Measurements from ENCODE around the gene MDFIC.

MDFIC gene

GRCh38 chr7:114931656-114932011 lies 9.7 kb downstream of the MDFIC start:
- no peak overlapping the region for H3K4me3 ChIP-seq (ENCODE audit: control insufficient read depth, low read depth, low read length)
- DNase-seq (ENCODE audit: low read depth), result no peak
- TF ChIP-seq CTCF (IDR thresholded peaks at IDR 0.05; ENCODE audit: control insufficient read depth, insufficient read depth, low read depth, low read length, missing control alignments), result no peak

DNA sequence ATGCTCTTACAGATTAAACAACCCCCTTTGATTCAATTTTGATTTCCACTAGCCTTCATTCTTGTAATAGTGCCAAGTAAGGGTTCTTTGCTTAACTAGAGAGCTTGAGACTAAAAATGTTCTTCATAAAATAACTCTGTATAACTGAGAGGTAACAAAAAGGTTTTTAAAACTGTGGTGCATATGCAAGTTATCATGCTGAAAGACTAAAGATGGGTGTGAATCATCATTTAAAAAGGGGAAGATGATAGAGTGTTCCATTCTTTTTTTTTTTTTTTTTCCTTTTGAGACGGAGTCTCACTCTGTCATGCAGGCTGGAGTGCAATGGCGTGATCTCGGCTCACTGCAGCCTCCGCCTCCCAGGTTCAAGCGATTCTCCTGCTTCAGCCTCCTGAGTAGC lies 11.1 kb downstream of the MDFIC start:
- no peak overlapping the region for H3K4me3 ChIP-seq (ENCODE audit: control insufficient read depth, low read depth, low read length)
- no peak for TF ChIP-seq CTCF (IDR thresholded peaks at IDR 0.05; ENCODE audit: control insufficient read depth, insufficient read depth, low read depth, low read length, missing control alignments)
- no peak for DNase-seq (ENCODE audit: low read depth)

DNA sequence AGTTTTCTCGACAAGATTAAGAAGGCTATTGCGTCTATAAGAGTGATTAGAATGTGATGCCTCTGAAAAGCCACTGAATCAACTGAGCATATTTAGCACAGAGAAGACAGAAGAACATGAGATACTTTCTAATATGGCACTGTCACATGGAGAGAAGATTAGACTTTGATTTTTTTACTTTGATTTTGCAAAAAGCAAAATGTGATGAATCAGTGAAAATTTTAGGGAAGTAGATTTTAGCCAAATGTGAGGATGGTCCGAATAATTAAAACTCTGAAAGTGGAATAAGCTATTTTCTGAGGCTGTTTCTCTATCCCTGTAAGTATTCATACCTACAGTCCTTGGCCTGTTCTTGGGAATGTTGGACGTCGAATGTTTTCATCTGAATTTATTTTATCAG lies 11.8 kb downstream of the MDFIC start:
- DNase-seq (ENCODE audit: low read depth), result no peak
- no peak overlapping the region for H3K4me3 ChIP-seq (ENCODE audit: control insufficient read depth, low read depth, low read length)
- no peak for TF ChIP-seq CTCF (IDR thresholded peaks at IDR 0.05; ENCODE audit: control insufficient read depth, insufficient read depth, low read depth, low read length, missing control alignments)

DNA sequence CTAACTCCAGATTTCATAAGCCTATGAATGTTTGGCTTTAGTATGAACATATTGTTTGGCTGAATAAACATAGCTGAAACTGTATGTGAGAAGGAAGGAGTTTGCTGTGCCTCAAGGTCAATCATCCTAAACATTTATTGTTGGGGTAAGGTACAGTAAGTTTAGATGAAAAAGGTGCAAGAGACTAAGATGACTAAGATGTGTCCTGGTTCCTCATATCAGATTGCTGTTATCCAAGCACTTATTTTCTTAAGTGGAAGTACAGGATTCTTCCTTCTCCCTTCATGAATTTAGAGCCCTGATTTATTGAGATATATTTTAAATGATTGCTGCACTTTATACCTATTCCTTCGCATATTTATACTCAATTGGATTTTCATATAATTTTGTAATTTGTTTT lies 12.2 kb downstream of the MDFIC start:
- no peak for DNase-seq (ENCODE audit: low read depth)
- no peak overlapping the region for H3K4me3 ChIP-seq (ENCODE audit: control insufficient read depth, low read depth, low read length)
- no peak for TF ChIP-seq CTCF (IDR thresholded peaks at IDR 0.05; ENCODE audit: control insufficient read depth, insufficient read depth, low read depth, low read length, missing control alignments)

- TF ChIP-seq CTCF (IDR thresholded peaks at IDR 0.05; ENCODE audit: control insufficient read depth, insufficient read depth, low read depth, low read length, missing control alignments), result no peak
- H3K4me3 ChIP-seq (ENCODE audit: control insufficient read depth, low read depth, low read length), result no peak overlapping the region
- DNase-seq (ENCODE audit: low read depth), result no peak
These were observed 12.8 kb downstream of the MDFIC start for GRCh38 chr7:114934713-114935112.

DNA sequence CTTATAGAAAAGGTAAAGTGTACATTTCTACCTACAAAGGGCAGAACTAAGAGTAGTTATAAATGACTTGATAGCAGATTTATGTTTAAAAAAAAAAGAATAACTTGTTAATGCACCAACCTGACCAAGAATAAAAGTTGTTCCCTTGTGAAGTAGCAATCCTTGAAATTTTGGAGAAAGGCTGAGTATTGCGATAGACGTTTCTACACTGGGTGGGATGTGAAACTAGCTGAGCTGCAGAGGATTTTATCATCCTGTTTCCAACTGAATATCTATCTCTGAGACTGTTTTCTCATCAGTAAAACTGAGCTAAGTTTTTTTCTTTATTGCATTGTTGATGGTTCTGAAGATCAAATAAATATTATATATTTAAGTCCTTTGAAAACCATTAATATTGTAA lies 14.6 kb downstream of the MDFIC start:
- TF ChIP-seq CTCF (IDR thresholded peaks at IDR 0.05; ENCODE audit: control insufficient read depth, insufficient read depth, low read depth, low read length, missing control alignments), result no peak
- no peak for DNase-seq (ENCODE audit: low read depth)
- H3K4me3 ChIP-seq (ENCODE audit: control insufficient read depth, low read depth, low read length), result no peak overlapping the region

GRCh38 chr7:114937446-114937845 lies 15.6 kb downstream of the MDFIC start:
- no peak for DNase-seq (ENCODE audit: low read depth)
- no peak for TF ChIP-seq CTCF (IDR thresholded peaks at IDR 0.05; ENCODE audit: control insufficient read depth, insufficient read depth, low read depth, low read length, missing control alignments)
- H3K4me3 ChIP-seq (ENCODE audit: control insufficient read depth, low read depth, low read length), result no peak overlapping the region
